Upper lobe of left lung (tissue), 6 donors: Measurements from ENCODE around the gene EPS8. TPM values are rescaled to one million over a fixed set of nuclear protein-coding genes. Genes with fewer than 3 reads are reported as not detected.
"Not testable (repeated sequence)": the region's sequence is repeated elsewhere in the genome, so short reads cannot be mapped to it uniquely, and the experiment has no call there.

Experiments
- ATAC-seq, 2 donors: fragments of 200-7000 bp; cut with Tn5 transposase; one replicate each; pipeline ENCODE4 v1.9.1; 2022; ENCODE audit warnings: mild to moderate bottlenecking in 2 of 2, moderate library complexity in 2 of 2; ENCODE audit not compliant: low FRiP score in 2 of 2
- DNase-seq, 2 donors: peaks; one replicate each; pipeline ENCODE4 v3.0.0-alpha.2; 2019 to 2020
- H3K27ac ChIP-seq, 4 donors: fragments of 200-600 bp; sonication (generic); one replicate each; pipeline ENCODE4 v1.5.1; 2016 to 2019
- H3K27me3 ChIP-seq, 4 donors: fragments of 200-600 bp; sonication (generic); one replicate each; pipeline ENCODE4 v1.5.1; 2017 to 2019
- H3K36me3 ChIP-seq, 4 donors: fragments of 200-600 bp; sonication (generic); one replicate each; pipeline ENCODE4 v1.5.1; 2016 to 2019
- H3K4me1 ChIP-seq, 4 donors: fragments of 200-600 bp; sonication (generic); one replicate each; pipeline ENCODE4 v1.5.1; 2018 to 2019
- H3K4me3 ChIP-seq, 4 donors: fragments of 200-600 bp; sonication (generic); one replicate each; pipeline ENCODE4 v1.5.1; 2017 to 2019; ENCODE audit warnings: mild to moderate bottlenecking in 2 of 4, moderate library complexity in 1 of 4
- H3K9me3 ChIP-seq, 4 donors: fragments of 200-600 bp; sonication (generic); one replicate each; pipeline ENCODE4 v1.5.1; 2018 to 2019
- CTCF ChIP-seq, 6 experiments: fragments of 450-650 bp in 4 of 6; fragments of 200-600 bp in 2 of 6; sonication (generic) in 2 of 6; IDR thresholded peaks; one replicate each; pipeline ENCODE4 v1.5.1; 2016 to 2019; ENCODE audit warnings: antibody characterized with exemption in 6 of 6
- EP300 ChIP-seq, 4 donors: sonication (generic); formaldehyde crosslinking; IDR thresholded peaks; one replicate each; pipeline ENCODE4 v1.5.1; 2017; ENCODE audit warnings: antibody characterized with exemption in 4 of 4, control low read depth in 2 of 4
- POLR2A ChIP-seq, 4 donors: fragments of 450-650 bp; IDR thresholded peaks; one replicate each; pipeline ENCODE4 v1.5.1; 2016 to 2017; ENCODE audit warnings: antibody characterized with exemption in 4 of 4, mild to moderate bottlenecking in 2 of 4
- POLR2AphosphoS5 ChIP-seq, 2 donors: sonication (generic); formaldehyde crosslinking; IDR thresholded peaks; one replicate each; pipeline ENCODE4 v1.5.1; 2017; ENCODE audit warnings: antibody characterized with exemption in 2 of 2
- WGBS, 2 donors: methylation state at CpG; one replicate each; pipeline ENCODE4 v1.1.5; 2017 to 2018; 5-methylcytosine and 5-hydroxymethylcytosine counted together
- total RNA-seq, 6 donors: library from RNA; depleted of rRNA in 4 of 6; stranded (reverse); fragments of >200 nt in 4 of 6; gene quantifications; one replicate each; pipeline versions ENCODE4 v1.1.0 to v1.2.1, GENCODE V29; 2016 to 2021
- donor health status: DM: no; HTN: no; CAD: no; lungs with moderate emphysema.
- donor health status: DM: no; HTN: yes; CAD: no; lungs with severe emphysema.

EPS8 gene
- total RNA-seq, 6 donors from 2014 or later: 43.9 to 112 (median 67.2) TPM

- Histone ChIP-seq H3K27me3 (no peaks in the 10 kb centered on the region), H3K9me3 (no peaks in the 10 kb centered on the region), H3K4me1 (peaks cover 0 to 5% (median 3%) of the 10 kb centered on the region in 4 donors), H3K27ac (no peak overlapping the region), H3K4me3 (no peak overlapping the region), H3K36me3 (no peaks in the 10 kb centered on the region)
- ATAC-seq: no peak
- TF ChIP-seq CTCF (IDR thresholded peaks at IDR 0.05) (no peak), POLR2A (IDR thresholded peaks at IDR 0.05) (no peak), EP300 (IDR thresholded peaks at IDR 0.05) (no peak), POLR2AphosphoS5 (IDR thresholded peaks at IDR 0.05) (no peak)
- 75 to 77% methylated on average over 2 of the region's 2 CpGs for WGBS, 2 donors
- no peak for DNase-seq
Observed at GRCh38 chr12:15767301-15767700, 21.9 kb downstream of the EPS8 start.

- Histone ChIP-seq H3K36me3 (no peaks in the 10 kb centered on the region), H3K9me3 (no peaks in the 10 kb centered on the region), H3K27me3 (no peaks in the 10 kb centered on the region), H3K4me1 (peaks cover 0 to 5% (median 1%) of the 10 kb centered on the region in 4 donors), H3K27ac (no peak overlapping the region), H3K4me3 (no peak overlapping the region)
- DNase-seq (no peak), ATAC-seq (no peak)
- TF ChIP-seq POLR2AphosphoS5 (IDR thresholded peaks at IDR 0.05): no peak
- TF ChIP-seq EP300 (IDR thresholded peaks at IDR 0.05): no peak
- 89 to 96% methylated on average over 1 of the region's 1 CpG for WGBS, 2 donors
Observed at GRCh38 chr12:15763328-15763727, 25.9 kb downstream of the EPS8 start.

- H3K36me3 ChIP-seq, H3K4me1 ChIP-seq, H3K4me3 ChIP-seq, H3K27me3 ChIP-seq, ATAC-seq, H3K9me3 ChIP-seq, DNase-seq, H3K27ac ChIP-seq: not testable (repeated sequence)
- WGBS, 2 donors: 94 to 96% methylated on average over 7 of the region's 7 CpGs
Observed at GRCh38 chr12:15762162-15762561, 27.0 kb downstream of the EPS8 start.

GRCh38 chr12:15757553-15758255 is 31.5 kb downstream of the EPS8 start:
- H3K27ac ChIP-seq: no peak overlapping the region
- ATAC-seq (peak in 1 of 2 donors; percentile 84), DNase-seq (peak in 1 of 2 donors; percentile 39)
- TF ChIP-seq POLR2AphosphoS5 (IDR thresholded peaks at IDR 0.05) (no peak), EP300 (IDR thresholded peaks at IDR 0.05) (no peak), POLR2A (IDR thresholded peaks at IDR 0.05) (no peak), CTCF (IDR thresholded peaks at IDR 0.05) (no peak)
- H3K36me3 ChIP-seq: no peaks in the 10 kb centered on the region
- H3K9me3 ChIP-seq: no peaks in the 10 kb centered on the region
- H3K4me1 ChIP-seq: peaks cover 0 to 13% (median 3%) of the 10 kb centered on the region in 4 donors
- H3K4me3 ChIP-seq: no peak overlapping the region
- WGBS, 2 donors: 91 to 93% methylated on average over 7 of the region's 7 CpGs
- no peaks in the 10 kb centered on the region for H3K27me3 ChIP-seq

GRCh38 chr12:15756822-15757221 is 32.4 kb downstream of the EPS8 start:
- Histone ChIP-seq H3K9me3 (no peaks in the 10 kb centered on the region), H3K4me1 (peaks cover 0 to 13% (median 3%) of the 10 kb centered on the region in 4 donors), H3K36me3 (no peaks in the 10 kb centered on the region), H3K27me3 (no peaks in the 10 kb centered on the region), H3K4me3 (no peak overlapping the region), H3K27ac (no peak overlapping the region)
- TF ChIP-seq EP300 (IDR thresholded peaks at IDR 0.05): no peak
- no peak for TF ChIP-seq POLR2A (IDR thresholded peaks at IDR 0.05)
- no peak for TF ChIP-seq POLR2AphosphoS5 (IDR thresholded peaks at IDR 0.05)
- no peak for TF ChIP-seq CTCF (IDR thresholded peaks at IDR 0.05)
- WGBS, 2 donors: 70 to 77% methylated on average over 1 of the region's 1 CpG
- DNase-seq (no peak), ATAC-seq (peak in 1 of 2 donors; percentile 44)

GRCh38 chr12:15754233-15754632 is 35.0 kb downstream of the EPS8 start:
- no peak overlapping the region for H3K27ac ChIP-seq
- H3K9me3 ChIP-seq: no peaks in the 10 kb centered on the region
- peaks cover 2 to 13% (median 7%) of the 10 kb centered on the region in 4 donors for H3K4me1 ChIP-seq
- DNase-seq (no peak), ATAC-seq (peak in 1 of 2 donors; percentile 46)
- TF ChIP-seq POLR2A (IDR thresholded peaks at IDR 0.05) (no peak), POLR2AphosphoS5 (IDR thresholded peaks at IDR 0.05) (no peak), EP300 (IDR thresholded peaks at IDR 0.05) (no peak), CTCF (IDR thresholded peaks at IDR 0.05) (no peak)
- no peaks in the 10 kb centered on the region for H3K27me3 ChIP-seq
- 78 to 83% methylated on average over 2 of the region's 2 CpGs for WGBS, 2 donors
- H3K4me3 ChIP-seq: no peak overlapping the region
- H3K36me3 ChIP-seq: no peaks in the 10 kb centered on the region
